GM23338 (cell line): ENCODE measurements around the gene ADAM17. TPM values are rescaled to one million over a fixed set of nuclear protein-coding genes. Genes with fewer than 3 reads are reported as not detected.

Experiments
- ATAC-seq: fragments of 200-7000 bp; cut with Tn5 transposase; 3 replicates; pipeline ENCODE4 v1.9.1; 2020
- DNase-seq: peaks from one replicate; pipeline ENCODE4 v3.0.0-alpha.2; 2015; ENCODE audit warnings: low spot score
- H2AFZ ChIP-seq: fragments of 200-600 bp; sonication (generic); 2 replicates; pipeline ENCODE4 v1.8.0; 2016; ENCODE audit warnings: antibody characterized with exemption, mild to moderate bottlenecking, moderate library complexity
- H3F3A ChIP-seq: fragments of 200-600 bp; sonication (generic); replicated peaks from 2 replicates; pipeline ENCODE4 v1.8.0; 2017; ENCODE audit warnings: antibody characterized with exemption, mixed run types, low read depth
- H3K27ac ChIP-seq: fragments of 200-600 bp; sonication (generic); 2 replicates; pipeline ENCODE4 v1.6.1; 2016; ENCODE audit warnings: low read depth
- H3K27me3 ChIP-seq: fragments of 200-600 bp; sonication (generic); 2 replicates; pipeline ENCODE4 v1.8.0; 2016; ENCODE audit warnings: mild to moderate bottlenecking, mixed run types, moderate library complexity; ENCODE audit not compliant: insufficient read depth
- H3K36me3 ChIP-seq: fragments of 200-600 bp; sonication (generic); 2 replicates; pipeline ENCODE4 v1.8.0; 2016; ENCODE audit warnings: mild to moderate bottlenecking; ENCODE audit not compliant: insufficient read depth
- H3K4me1 ChIP-seq: fragments of 200-600 bp; sonication (generic); 2 replicates; pipeline ENCODE4 v1.8.0; 2016; ENCODE audit warnings: mild to moderate bottlenecking, moderate library complexity; ENCODE audit not compliant: insufficient read depth
- H3K4me2 ChIP-seq: fragments of 200-600 bp; sonication (generic); 2 replicates; pipeline ENCODE4 v1.7.1; 2017; ENCODE audit warnings: mixed run types
- H3K4me3 ChIP-seq: fragments of 200-600 bp; sonication (generic); 2 replicates; pipeline ENCODE4 v1.6.1; 2016; ENCODE audit warnings: mixed run types
- H3K79me2 ChIP-seq: fragments of 200-600 bp; sonication (generic); replicated peaks from 2 replicates; pipeline ENCODE4 v1.8.0; 2017; ENCODE audit warnings: mild to moderate bottlenecking; ENCODE audit not compliant: insufficient read depth
- H3K9me2 ChIP-seq: fragments of 200-600 bp; sonication (generic); 2 replicates; pipeline ENCODE4 v1.8.0; 2017; ENCODE audit not compliant: insufficient read depth
- H4K20me1 ChIP-seq: fragments of 200-600 bp; sonication (generic); replicated peaks from 2 replicates; pipeline ENCODE4 v1.8.0; 2017; ENCODE audit warnings: mild to moderate bottlenecking; ENCODE audit not compliant: insufficient read depth
- H3K27ac Mint-ChIP-seq: 2 replicates; pipeline ENCODE4 v1.8.0; 2020; ENCODE audit warnings: inconsistent platforms, mild to moderate bottlenecking, moderate library complexity, mixed read lengths
- H3K27me3 Mint-ChIP-seq: 3 replicates; pipeline ENCODE4 v1.8.0; 2022; ENCODE audit warnings: low read depth, mild to moderate bottlenecking, moderate library complexity, mixed read lengths, inconsistent platforms; ENCODE audit not compliant: insufficient read depth, poor library complexity
- H3K36me3 Mint-ChIP-seq: 3 replicates; pipeline ENCODE4 v1.8.0; 2021; ENCODE audit warnings: low read depth, mild to moderate bottlenecking, inconsistent platforms, moderate library complexity, mixed read lengths
- H3K4me1 Mint-ChIP-seq: 3 replicates; pipeline ENCODE4 v1.8.0; 2020; ENCODE audit warnings: mild to moderate bottlenecking, inconsistent platforms, mixed read lengths
- H3K4me3 Mint-ChIP-seq: 3 replicates; pipeline ENCODE4 v1.8.0; 2021; ENCODE audit warnings: moderate library complexity, mild to moderate bottlenecking, inconsistent platforms, mixed read lengths
- H3K9me3 Mint-ChIP-seq: 3 replicates; pipeline ENCODE4 v1.8.0; 2020; ENCODE audit warnings: moderate library complexity, mild to moderate bottlenecking, inconsistent platforms, mixed read lengths
- CREB1 ChIP-seq: fragments of 250-450 bp; sonication (Bioruptor Pico); IDR thresholded peaks from 2 replicates; pipeline ENCODE4 v1.5.0; 2020; ENCODE audit warnings: low read depth, mild to moderate bottlenecking, moderate library complexity
- CTCF ChIP-seq, 2 experiments: fragments of 200-600 bp in 1 of 2; sonication (generic) in 1 of 2; conservative IDR thresholded peaks; 2 replicates each; pipeline versions ENCODE4 v1.5.1 to v1.6.1; 2016 to 2017; ENCODE audit warnings: antibody characterized with exemption in 2 of 2, low read depth in 2 of 2, mild to moderate bottlenecking in 2 of 2, moderate library complexity in 1 of 2
- EZH2 ChIP-seq: fragments of 200-600 bp; sonication (generic); IDR thresholded peaks from one replicate; pipeline ENCODE4 v1.8.0; 2017; ENCODE audit warnings: antibody characterized with exemption, mild to moderate bottlenecking, low read depth; ENCODE audit not compliant: unreplicated experiment
- EZH2phosphoT487 ChIP-seq: fragments of 200-600 bp; sonication (generic); IDR thresholded peaks from one replicate; pipeline ENCODE4 v1.8.1; 2018; ENCODE audit warnings: antibody characterized with exemption; ENCODE audit not compliant: unreplicated experiment
- JUNB ChIP-seq: IDR thresholded peaks from one replicate; pipeline ENCODE4 v1.6.1; 2016; ENCODE audit warnings: antibody characterized with exemption; ENCODE audit not compliant: unreplicated experiment
- NANOG ChIP-seq: IDR thresholded peaks from 2 replicates; pipeline ENCODE4 v1.6.1; 2016; ENCODE audit warnings: antibody characterized with exemption, borderline replicate concordance
- POLR2AphosphoS5 ChIP-seq: IDR thresholded peaks from 2 replicates; pipeline ENCODE4 v1.6.1; 2016; ENCODE audit warnings: antibody characterized with exemption, low read depth
- ZNF114 ChIP-seq: fragments of 250-450 bp; sonication (Bioruptor Pico); IDR thresholded peaks from 2 replicates; pipeline ENCODE4 v1.5.0; 2020; ENCODE audit warnings: mild to moderate bottlenecking, moderate library complexity
- ZNF462 ChIP-seq: fragments of 250-450 bp; sonication (Bioruptor Pico); IDR thresholded peaks from 2 replicates; pipeline ENCODE4 v1.5.0; 2020; ENCODE audit warnings: mild to moderate bottlenecking, moderate library complexity
- polyA plus RNA-seq: library from polyadenylated mRNA; unstranded; fragments of >200 nt; fragmentation: Nextera tagmentation; extraction: Ambion mirVana; gene quantifications from 2 replicates; pipeline ENCODE4 v1.2.1, GENCODE V29; 2016
- total RNA-seq: library from RNA; depleted of rRNA; stranded (reverse); fragments of >200 nt; shearing (Covaris generic); gene quantifications from 2 replicates; pipeline ENCODE4 v1.2.3, GENCODE V29; 2014
- TF ChIP-seq, protein P1 (sequence below): IDR thresholded peaks from one replicate; pipeline ENCODE4 v1.6.1; 2018; ENCODE audit warnings: antibody characterized with exemption; ENCODE audit not compliant: unreplicated experiment

ADAM17 gene
- total and polyA plus RNA-seq, 2 experiments from 2014 or later, result 8.3 to 23.5 TPM

- no peak for TF ChIP-seq POLR2AphosphoS5
- TF ChIP-seq CTCF (conservative IDR thresholded peaks at IDR 0.05; ENCODE audit: low read depth in 2 of 2), result no peak
- TF ChIP-seq, protein P1, sequence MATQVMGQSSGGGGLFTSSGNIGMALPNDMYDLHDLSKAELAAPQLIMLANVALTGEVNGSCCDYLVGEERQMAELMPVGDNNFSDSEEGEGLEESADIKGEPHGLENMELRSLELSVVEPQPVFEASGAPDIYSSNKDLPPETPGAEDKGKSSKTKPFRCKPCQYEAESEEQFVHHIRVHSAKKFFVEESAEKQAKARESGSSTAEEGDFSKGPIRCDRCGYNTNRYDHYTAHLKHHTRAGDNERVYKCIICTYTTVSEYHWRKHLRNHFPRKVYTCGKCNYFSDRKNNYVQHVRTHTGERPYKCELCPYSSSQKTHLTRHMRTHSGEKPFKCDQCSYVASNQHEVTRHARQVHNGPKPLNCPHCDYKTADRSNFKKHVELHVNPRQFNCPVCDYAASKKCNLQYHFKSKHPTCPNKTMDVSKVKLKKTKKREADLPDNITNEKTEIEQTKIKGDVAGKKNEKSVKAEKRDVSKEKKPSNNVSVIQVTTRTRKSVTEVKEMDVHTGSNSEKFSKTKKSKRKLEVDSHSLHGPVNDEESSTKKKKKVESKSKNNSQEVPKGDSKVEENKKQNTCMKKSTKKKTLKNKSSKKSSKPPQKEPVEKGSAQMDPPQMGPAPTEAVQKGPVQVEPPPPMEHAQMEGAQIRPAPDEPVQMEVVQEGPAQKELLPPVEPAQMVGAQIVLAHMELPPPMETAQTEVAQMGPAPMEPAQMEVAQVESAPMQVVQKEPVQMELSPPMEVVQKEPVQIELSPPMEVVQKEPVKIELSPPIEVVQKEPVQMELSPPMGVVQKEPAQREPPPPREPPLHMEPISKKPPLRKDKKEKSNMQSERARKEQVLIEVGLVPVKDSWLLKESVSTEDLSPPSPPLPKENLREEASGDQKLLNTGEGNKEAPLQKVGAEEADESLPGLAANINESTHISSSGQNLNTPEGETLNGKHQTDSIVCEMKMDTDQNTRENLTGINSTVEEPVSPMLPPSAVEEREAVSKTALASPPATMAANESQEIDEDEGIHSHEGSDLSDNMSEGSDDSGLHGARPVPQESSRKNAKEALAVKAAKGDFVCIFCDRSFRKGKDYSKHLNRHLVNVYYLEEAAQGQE, result no peak
Observed at GRCh38 chr2:9578467-9579235, 23.0 kb upstream of the ADAM17 start (continued).

- Histone ChIP-seq H4K20me1 (no peaks in the 10 kb centered on the region; the same call in 1 of the 2 replicates), H3K36me3 (no peaks in the 10 kb centered on the region), H2AFZ (no peak overlapping the region), H3K4me3 (no peak overlapping the region), H3K9me2 (no peaks in the 10 kb centered on the region), H3K4me2 (no peak overlapping the region), H3K79me2 (no peaks in the 10 kb centered on the region), H3K4me1 (no peaks in the 10 kb centered on the region), H3K27ac (no peak overlapping the region), H3K27me3 (no peaks in the 10 kb centered on the region), H3F3A (no peaks in the 10 kb centered on the region)
- Mint-ChIP-seq H3K9me3 (no peaks in the 10 kb centered on the region), H3K27ac (no peak overlapping the region), H3K4me1 (no peaks in the 10 kb centered on the region), H3K36me3 (no peaks in the 10 kb centered on the region), H3K27me3 (peaks cover 2% of the 10 kb centered on the region), H3K4me3 (no peak overlapping the region)
- DNase-seq (no peak), ATAC-seq (no peak)
- TF ChIP-seq CREB1 (CRISPR knock-in tag) (no peak), EZH2 (no peak), EZH2phosphoT487 (no peak), NANOG (no peak), ZNF114 (CRISPR knock-in tag) (no peak), CTCF (conservative IDR thresholded peaks at IDR 0.05; ENCODE audit: low read depth in 2 of 2) (no peak), JUNB (no peak), POLR2AphosphoS5 (no peak), ZNF462 (CRISPR knock-in tag) (no peak)
Observed at GRCh38 chr2:9574331-9574730, 18.7 kb upstream of the ADAM17 start.
